SK-N-MC (cell line): ENCODE data around the gene TGFBR3.

Source experiments
- DNase-seq: peaks from one replicate; pipeline ENCODE4 v3.0.0-alpha.2; 2011; ENCODE audit warnings: low read depth, low spot score
- H3K27ac ChIP-seq: fragments of 200-600 bp; sonication (generic); 2 replicates; pipeline ENCODE4 v1.5.1; 2016; ENCODE audit warnings: mixed run types
- H3K36me3 ChIP-seq: fragments of 200-600 bp; sonication (generic); 2 replicates; pipeline ENCODE4 v1.6.1; 2017; ENCODE audit warnings: antibody characterized with exemption, low read length, mixed read lengths; ENCODE audit not compliant: insufficient read depth
- H3K4me3 ChIP-seq: fragments of 200-600 bp; sonication (generic); 2 replicates; pipeline ENCODE4 v1.5.1; 2016
- H3K9ac ChIP-seq: fragments of 200-600 bp; sonication (generic); 2 replicates; pipeline ENCODE4 v1.8.0; 2017; ENCODE audit warnings: mixed run types, mixed read lengths; ENCODE audit not compliant: insufficient read length
- H3K9me3 ChIP-seq: fragments of 200-600 bp; sonication (generic); 2 replicates; pipeline ENCODE4 v1.6.1; 2017; ENCODE audit warnings: low read depth, mild to moderate bottlenecking, antibody characterized with exemption, low read length, moderate library complexity, mixed read lengths
- EZH2 ChIP-seq: fragments of 200-600 bp; sonication (generic); IDR thresholded peaks from one replicate; pipeline ENCODE4 v1.6.1; 2017; ENCODE audit warnings: antibody characterized with exemption
- FOXP2 ChIP-seq: optimal IDR thresholded peaks from 2 replicates; pipeline ENCODE3; 2011; ENCODE audit warnings: mild to moderate bottlenecking, moderate library complexity; ENCODE audit not compliant: insufficient read depth; ENCODE audit errors: extremely low read length, control extremely low read depth
- POLR2AphosphoS5 ChIP-seq: IDR thresholded peaks from 2 replicates; pipeline ENCODE4 v1.6.1; 2012; ENCODE audit warnings: mild to moderate bottlenecking, low read depth, low read length, borderline replicate concordance

TGFBR3 gene

DNA sequence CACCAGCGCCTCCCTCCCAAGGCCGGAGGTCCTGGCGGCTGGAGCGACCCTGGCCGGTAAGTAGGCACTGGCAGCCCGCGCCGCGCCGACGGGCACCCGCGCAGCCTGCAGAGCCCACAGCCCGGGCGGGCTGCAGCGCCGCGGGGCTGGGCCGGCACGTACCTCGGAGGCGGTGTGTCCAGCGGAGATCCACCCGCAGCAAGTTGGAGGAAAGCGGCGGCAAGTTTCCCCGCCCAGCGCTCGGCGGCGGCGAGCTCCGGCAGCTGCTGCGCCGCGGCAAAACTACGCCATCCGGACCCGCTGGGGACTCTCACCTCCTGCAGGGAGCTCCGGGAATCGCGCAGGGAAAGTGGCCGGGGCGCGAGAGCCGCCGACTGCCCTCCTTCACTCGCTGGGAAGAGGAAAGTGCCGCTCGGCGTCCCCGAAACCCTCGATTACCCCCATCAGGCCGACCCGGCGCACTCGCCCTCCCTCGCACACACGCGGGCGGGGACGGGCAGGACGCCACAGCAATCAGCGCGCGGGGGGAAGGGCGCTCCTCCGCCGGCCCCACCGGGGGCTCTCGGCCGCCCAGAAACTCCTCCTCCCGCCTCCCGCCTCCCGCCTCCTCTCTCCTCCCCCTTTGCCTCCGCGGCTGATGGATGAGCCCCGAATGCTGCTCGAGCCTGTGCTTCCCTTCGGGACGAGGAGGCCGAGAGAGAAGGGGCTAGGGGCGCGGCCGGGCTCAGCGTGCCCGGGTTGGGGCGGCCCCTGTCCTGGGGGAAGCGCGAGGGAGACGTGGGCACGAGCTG is at the start of gene TGFBR3:
TSS of gene TGFBR3 (minus strand) at position 436 of the 791 bp plus-strand sequence. CDS start 24,620 bp downstream, outside the sequence.
- no peaks in the 10 kb centered on the region for H3K36me3 ChIP-seq
- DNase-seq, result no peak
- no peak for TF ChIP-seq EZH2
- TF ChIP-seq POLR2AphosphoS5, result peak; percentile 70; the same call in 1 of the 2 replicates
- TF ChIP-seq FOXP2, result no peak
- H3K4me3 ChIP-seq, result peak within 1 kb of the TSS; percentile 94
- H3K9ac ChIP-seq, result peak within 1 kb of the TSS; percentile 71
- H3K9me3 ChIP-seq, result no peaks in the 10 kb centered on the region
- no peak within 1 kb of the TSS for H3K27ac ChIP-seq

DNA sequence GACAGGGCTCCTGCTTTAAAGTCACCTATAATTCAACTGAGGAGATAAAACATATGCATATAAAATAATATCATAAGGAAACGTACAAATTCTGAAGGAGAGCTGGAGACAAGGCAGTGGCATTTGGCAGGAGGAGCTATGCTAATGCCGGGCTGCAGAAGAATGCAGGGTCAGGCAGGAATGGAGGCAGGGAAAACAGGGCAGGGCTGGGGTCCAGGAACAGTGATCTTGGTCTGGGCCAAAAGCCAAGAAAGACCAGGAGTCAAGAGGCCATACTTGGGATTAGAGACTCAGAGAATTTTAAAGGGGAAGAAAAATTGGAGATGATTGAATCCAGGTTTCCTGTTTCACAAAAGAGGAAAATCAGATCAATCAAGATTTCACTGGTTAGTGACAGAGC is 43.3 kb upstream of the TGFBR3 start:
- no peaks in the 10 kb centered on the region for H3K36me3 ChIP-seq
- no peak overlapping the region for H3K27ac ChIP-seq
- no peak overlapping the region for H3K9ac ChIP-seq
- no peak for TF ChIP-seq POLR2AphosphoS5
- TF ChIP-seq EZH2, result no peak
- no peak for TF ChIP-seq FOXP2
- DNase-seq, result no peak
- no peaks in the 10 kb centered on the region for H3K9me3 ChIP-seq
- no peak overlapping the region for H3K4me3 ChIP-seq

DNA sequence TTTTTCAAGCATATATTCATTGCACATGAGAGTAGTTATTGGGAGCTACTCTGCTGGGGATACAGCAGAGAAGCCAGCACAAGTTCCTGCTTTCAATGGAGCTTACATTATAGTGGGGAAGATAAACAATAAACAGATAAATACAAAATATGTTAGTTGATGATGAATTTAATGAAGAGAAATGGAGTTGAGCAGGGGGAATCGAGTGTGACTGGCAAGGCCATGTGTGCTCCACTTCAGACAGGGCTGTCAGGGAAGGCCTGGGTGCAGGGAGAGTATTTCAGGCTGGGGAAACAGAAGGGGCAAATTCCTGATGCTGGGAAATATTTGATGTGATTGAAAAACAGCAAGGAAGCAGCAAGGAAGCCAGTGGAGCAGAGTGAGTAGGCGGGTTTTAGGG is 42.1 kb upstream of the TGFBR3 start:
- DNase-seq, result no peak
- Histone ChIP-seq H3K36me3 (no peaks in the 10 kb centered on the region), H3K9ac (no peak overlapping the region), H3K9me3 (no peaks in the 10 kb centered on the region), H3K4me3 (no peak overlapping the region), H3K27ac (no peak overlapping the region)
- TF ChIP-seq POLR2AphosphoS5 (no peak), FOXP2 (no peak), EZH2 (no peak)

DNA sequence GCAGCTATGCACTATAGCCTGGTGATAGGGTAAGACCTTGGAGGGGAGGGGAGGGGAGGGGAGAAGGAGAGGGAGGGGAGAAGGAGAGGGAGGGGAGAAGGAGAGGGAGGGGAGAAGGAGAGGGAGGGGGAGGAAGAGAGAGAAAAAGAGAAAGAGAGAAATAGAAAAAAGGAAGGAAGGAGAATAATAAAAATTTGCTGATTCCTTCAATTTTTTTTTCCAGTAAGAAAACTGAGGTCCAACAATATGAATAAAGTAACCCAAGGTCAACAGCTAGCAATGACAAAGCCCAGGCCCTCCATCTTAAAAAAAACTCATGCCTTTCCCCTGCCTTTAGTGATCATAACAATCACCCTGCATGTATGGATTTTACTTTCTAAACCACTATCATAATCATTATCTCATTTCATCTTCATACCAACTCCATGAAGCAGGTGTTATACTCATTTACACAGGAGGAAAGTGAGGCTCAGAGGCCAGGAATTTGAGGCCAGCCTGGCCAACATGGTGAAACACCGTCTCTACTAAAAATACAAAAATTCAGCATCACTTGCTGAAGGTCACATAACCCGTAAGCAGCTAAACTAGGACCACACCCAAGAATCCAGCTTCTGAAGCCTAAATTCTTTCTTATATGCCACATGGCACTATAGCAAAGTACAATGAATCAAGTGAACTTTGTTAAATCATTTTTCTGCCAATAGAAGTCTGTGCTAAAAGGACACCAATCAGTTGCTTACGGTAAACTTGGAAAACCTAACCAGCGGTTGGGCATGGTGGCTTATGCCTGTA is 39.9 kb upstream of the TGFBR3 start:
- no peak overlapping the region for H3K9ac ChIP-seq
- DNase-seq, result no peak
- H3K4me3 ChIP-seq, result no peak overlapping the region
- H3K9me3 ChIP-seq, result no peaks in the 10 kb centered on the region
- TF ChIP-seq POLR2AphosphoS5 (no peak), FOXP2 (no peak), EZH2 (no peak)
- no peaks in the 10 kb centered on the region for H3K36me3 ChIP-seq
- no peak overlapping the region for H3K27ac ChIP-seq

DNA sequence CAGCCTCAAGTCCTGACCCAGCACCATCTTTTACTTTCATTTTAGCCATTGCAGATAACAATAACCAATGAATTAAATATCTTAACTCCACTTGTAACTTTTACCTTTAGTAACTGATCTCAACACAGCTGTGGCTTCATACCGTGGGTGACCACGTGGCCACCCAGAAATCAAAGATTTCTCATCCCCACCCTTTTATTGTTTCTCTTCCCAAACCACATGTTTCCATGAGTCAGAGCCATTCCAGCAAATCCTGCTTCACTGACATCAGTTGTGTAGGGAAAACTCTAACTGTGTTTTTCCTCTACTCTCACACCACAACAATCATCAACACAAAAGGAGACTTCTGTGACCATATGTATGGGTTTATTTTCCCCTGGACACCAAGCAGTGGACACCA is 38.2 kb upstream of the TGFBR3 start:
- no peak overlapping the region for H3K27ac ChIP-seq
- no peak overlapping the region for H3K9ac ChIP-seq
- TF ChIP-seq FOXP2 (no peak), EZH2 (no peak), POLR2AphosphoS5 (no peak)
- H3K9me3 ChIP-seq, result no peaks in the 10 kb centered on the region
- no peaks in the 10 kb centered on the region for H3K36me3 ChIP-seq
- no peak overlapping the region for H3K4me3 ChIP-seq
- DNase-seq, result no peak

- Histone ChIP-seq H3K9ac (no peak overlapping the region), H3K36me3 (no peaks in the 10 kb centered on the region), H3K4me3 (no peak overlapping the region), H3K9me3 (no peaks in the 10 kb centered on the region), H3K27ac (no peak overlapping the region)
- TF ChIP-seq EZH2, result no peak
- TF ChIP-seq POLR2AphosphoS5, result no peak
- no peak for TF ChIP-seq FOXP2
- no peak for DNase-seq
Observed at GRCh38 chr1:91919962-91920361, 34.0 kb upstream of the TGFBR3 start.

GRCh38 chr1:91916811-91917460 is 31.0 kb upstream of the TGFBR3 start:
- Histone ChIP-seq H3K9me3 (no peaks in the 10 kb centered on the region), H3K27ac (no peak overlapping the region), H3K4me3 (no peak overlapping the region), H3K9ac (no peak overlapping the region), H3K36me3 (no peaks in the 10 kb centered on the region)
- DNase-seq, result no peak
- TF ChIP-seq POLR2AphosphoS5 (no peak), EZH2 (no peak), FOXP2 (no peak)

DNA sequence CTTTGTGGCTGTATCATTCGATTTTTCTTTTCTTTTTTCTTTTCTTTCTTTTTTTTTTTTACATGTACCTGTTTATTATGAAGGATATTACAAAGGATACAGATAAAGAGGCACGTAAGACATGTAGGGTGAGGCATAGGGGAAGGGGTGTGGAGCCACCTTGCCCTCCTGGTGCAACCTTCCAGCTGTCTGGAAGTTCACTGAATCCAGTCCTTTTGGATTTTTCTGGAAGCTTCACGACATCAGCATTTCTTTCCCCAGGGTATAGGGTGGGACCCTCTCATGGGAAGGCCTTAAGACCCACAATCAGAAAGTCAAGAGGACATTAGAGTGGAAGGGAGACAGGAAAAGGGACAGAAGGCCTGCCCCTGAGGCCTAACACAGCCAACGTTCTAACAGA is 30.1 kb upstream of the TGFBR3 start:
- TF ChIP-seq EZH2 (no peak), FOXP2 (no peak), POLR2AphosphoS5 (no peak)
- H3K9me3 ChIP-seq, result no peaks in the 10 kb centered on the region
- no peak for DNase-seq
- H3K4me3 ChIP-seq, result no peak overlapping the region
- H3K27ac ChIP-seq, result no peak overlapping the region
- no peak overlapping the region for H3K9ac ChIP-seq
- H3K36me3 ChIP-seq, result no peaks in the 10 kb centered on the region
